ENCODE results near the gene LHFPL6.

LHFPL6 gene

GRCh38 chr13:39509616-39510315 lies 93.2 kb downstream of the LHFPL6 start:
- DNase-seq = no peak

DNA sequence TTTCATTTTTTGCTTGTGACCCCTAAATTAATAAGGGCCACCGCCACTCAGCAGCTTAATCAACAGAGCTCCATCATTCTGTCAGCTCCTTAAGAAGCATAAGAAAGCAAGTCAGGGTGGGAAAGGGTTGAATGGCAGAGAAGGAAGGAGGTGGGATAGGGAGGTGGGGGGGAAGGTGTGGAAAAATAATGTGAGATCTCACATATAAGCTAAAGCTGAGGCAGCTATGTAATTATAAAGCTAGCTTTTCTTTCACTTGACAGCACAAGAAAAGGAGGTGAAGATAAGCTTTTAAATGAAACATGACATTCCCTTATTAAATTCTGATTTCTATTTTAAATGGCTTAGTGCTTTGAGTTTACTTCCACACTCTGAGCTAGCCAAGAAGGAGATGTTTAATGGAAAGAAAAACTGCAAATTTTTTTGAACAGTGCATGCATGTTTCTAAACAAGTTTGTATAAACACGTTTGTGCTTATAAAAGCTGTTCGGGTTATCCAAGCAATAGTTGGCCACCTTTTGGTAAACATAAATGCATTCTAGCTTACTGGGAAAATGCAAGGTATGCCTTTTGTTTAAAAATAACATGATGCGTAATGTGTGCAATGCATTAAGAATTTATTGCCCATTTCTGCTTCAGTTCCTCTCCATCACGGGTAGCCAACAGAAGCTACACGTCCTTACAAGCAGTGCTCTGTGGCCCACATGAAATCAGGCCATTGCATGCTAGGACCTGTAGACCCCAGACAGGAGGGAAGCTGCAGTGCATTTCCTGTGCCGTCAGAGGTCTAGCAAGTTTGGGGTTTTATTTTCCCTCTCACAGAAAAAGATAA lies 96.2 kb downstream of the LHFPL6 start:
- DNase-seq = no peak

- no peak for DNase-seq
Observed at GRCh38 chr13:39505151-39505550, 97.8 kb downstream of the LHFPL6 start.

GRCh38 chr13:39503048-39503447 lies 99.9 kb downstream of the LHFPL6 start:
- no peak for DNase-seq

GRCh38 chr13:39501702-39502324 lies 101.2 kb downstream of the LHFPL6 start:
- DNase-seq = no peak

DNA sequence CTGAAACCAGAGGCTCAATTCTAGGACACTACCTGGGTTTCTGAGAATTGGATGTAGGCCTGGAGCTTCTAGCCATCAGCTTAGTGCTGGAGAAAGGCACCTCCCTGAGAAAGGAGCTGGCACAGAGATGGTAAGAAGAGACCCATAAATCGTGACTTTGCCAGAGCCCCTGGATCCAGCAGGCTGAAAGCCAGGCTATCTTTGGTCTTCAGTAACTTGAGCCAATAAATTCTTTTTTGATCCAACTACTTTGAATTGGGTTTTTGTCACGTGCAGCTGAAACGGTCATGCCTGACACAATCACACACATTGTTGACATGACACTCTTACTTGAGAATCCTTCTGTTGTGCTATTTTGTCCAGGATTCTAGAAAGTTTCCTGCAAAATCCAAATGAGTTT lies 103.4 kb downstream of the LHFPL6 start:
- DNase-seq = no peak

DNA sequence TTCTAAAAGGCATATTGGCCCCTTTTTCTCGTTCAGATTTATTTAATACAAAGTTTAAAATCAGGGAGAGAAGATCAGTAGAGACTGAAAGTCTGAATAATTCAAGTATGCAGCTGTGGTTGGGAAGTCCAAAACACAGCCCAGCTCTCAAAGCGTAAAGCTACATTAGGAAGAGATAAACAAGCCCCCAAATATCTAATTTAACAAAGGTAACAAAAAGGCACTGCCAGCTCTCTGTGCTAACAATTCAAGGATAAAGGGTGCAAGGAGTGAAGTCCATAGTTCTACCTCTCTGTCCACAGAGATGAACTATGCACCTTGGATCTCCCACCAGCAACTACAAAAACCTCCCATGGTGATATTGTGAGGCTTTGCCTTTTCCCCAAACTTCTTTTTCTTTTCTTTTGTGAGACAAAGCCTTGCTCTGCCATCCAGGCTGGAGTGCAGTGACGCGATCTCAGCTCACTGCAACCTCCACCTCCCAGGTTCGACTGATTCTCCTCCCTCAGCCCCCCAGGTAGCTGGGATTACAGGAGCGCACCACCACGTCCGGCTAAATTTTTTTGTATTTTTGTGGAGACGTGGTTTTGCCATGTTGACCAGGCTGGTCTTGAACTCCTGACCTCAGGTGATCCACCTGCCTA lies 104.4 kb downstream of the LHFPL6 start:
- DNase-seq = no peak

DNA sequence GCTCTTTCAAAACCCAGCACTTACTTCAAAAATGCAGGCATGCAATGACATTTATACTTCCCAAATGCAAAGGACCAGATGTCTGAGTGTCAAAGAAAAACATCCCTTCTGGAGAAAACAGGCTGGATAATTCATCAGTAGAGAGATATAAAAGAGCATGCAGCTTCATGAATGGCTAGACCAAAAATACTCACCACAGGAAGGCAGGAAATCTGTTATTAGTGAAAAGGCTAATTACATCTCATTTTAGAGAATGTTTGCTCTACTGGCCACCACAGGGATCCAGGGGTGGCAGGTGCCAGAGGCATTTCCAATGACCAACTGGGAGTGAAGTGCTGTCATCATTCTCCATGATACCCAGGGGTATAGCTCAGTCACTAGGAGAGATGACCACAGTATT lies 106.5 kb downstream of the LHFPL6 start:
- DNase-seq = no peak

- DNase-seq = no peak
Observed at GRCh38 chr13:39494633-39495032, 108.4 kb downstream of the LHFPL6 start.

- DNase-seq = no peak
Observed at GRCh38 chr13:39494006-39494405, 109.0 kb downstream of the LHFPL6 start.

- DNase-seq = no peak
Observed at GRCh38 chr13:39490136-39490535, 112.9 kb downstream of the LHFPL6 start.

DNA sequence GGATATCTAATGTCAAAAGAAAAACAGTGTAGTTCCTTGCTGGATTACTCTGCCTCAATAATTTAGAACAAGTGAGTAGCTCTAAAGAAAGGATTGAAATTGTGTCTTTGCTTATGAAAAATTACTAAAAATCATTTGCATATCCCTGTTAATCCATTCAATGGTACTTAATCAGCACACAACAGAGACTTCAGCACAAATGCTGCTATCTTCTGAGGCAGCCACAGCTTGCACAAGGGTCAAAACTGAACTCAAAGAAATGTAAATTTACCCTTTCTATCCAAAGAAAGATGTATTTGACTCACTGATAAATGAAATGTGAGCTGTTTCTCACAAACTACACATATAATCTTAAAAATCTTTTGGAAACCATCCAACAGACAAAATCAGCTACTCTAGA lies 116.2 kb downstream of the LHFPL6 start:
- no peak for DNase-seq

DNA sequence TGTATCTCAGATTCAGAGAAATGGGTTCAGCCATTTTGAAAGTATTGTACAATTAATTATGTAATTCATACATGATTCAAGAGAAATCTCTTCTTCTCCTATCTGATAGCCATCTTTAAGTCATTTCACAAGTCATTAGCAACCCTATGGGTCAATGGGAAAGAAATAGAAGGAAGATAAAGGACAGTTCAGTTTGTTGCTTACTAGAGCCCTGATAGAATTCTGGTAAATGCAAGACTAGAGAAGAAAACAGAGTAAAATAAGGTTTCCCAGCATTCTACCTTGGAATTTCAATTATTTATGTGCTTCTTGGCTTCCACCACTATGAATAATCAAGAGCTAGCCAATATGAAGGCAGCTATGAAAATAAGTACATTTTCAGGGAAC lies 117.7 kb downstream of the LHFPL6 start:
- no peak for DNase-seq

DNA sequence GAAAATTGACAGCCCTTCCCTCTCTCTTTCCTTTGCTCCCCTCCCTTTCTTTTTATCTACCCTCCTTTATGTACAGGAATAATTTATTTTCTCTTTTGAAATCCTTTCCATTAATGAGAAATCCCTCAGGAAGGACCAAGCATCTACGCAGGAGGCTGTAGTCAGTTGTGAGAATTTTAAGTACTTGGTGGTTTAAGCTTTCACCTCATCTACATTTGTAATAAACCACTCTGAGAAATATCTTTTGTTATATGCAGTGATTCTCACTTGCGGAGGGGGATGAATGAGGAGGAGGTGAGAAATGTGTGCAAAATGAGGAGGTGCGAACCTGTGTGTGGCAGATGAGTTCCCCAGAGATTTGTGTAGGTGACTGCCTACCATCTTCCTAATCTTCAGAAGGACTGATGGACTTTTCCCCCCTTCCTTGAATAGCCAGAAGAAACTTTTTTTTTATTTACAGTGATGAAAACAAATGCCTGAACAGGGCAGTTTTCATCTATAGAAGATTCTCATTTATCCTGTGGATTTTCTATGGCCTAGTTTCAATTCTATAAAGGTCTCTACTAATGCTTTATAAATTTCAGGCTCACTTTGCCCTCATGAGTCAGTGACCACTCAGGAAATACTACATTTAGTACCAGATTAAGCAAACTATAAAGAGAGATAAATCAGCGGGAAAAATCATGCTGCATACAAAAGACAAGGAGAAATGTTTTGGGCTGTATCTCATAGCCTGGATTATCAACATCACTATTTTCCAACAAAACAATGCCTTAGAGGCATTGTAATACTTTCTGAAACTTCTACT lies 118.3 kb downstream of the LHFPL6 start:
- no peak for DNase-seq

DNA sequence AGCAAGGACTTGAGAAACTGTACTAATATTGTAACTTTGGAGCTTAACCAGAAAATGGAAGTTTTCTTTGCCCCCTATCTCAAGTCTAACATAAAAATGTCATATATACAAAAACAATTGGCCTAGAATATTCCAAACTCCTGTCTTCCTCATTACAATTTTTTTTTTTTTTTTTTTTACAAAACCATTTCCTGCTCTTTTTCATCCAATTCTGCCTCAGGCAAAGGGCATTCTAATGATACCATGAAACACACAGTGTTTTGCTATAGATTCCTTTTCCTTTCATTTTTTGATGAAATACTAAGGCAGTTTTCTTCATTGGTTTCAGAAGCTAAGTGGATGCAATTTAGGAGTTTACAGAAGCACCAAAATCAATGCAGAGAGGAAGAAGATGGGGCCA lies 119.7 kb downstream of the LHFPL6 start:
- no peak for DNase-seq

DNA sequence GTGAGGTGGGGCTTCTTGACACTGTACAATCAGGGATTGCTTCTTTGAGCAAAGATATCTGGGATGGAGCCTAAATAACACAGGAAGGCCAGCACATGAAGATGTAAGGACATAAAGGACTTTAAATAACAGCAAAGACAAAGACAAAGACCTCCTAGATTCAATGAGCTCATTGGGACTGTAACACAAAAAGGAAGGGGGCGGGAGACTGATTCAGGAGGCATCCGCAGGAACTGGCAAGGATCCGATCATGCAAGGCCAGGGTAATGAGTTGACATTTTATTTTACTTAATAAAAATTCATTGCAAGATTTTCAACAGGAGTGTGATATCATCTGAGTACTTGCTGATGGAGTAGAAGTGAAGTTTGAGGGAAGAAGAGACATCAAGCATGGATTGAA lies 121.5 kb downstream of the LHFPL6 start:
- no peak for DNase-seq

DNA sequence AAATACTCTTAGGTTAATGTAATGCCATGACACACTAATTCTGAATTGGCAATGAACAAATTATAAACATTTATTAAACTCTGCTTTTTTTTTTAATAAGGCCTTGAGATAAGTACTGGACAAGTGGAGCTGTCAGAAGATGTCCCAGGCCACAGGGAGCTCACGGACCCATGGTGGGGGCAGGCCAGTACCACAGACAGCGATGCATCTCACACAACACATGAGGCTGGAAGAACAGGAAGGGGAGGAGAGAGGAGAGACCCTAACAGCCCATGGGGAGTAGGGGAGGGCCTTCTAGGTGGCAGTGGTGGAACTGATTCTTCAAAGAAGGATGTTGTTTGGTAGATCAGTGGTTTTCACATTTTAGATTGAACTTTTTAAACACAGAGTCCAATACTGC lies 128.4 kb downstream of the LHFPL6 start:
- DNase-seq = no peak

- DNase-seq = no peak
Observed at GRCh38 chr13:39469676-39470075, 133.3 kb downstream of the LHFPL6 start.

DNA sequence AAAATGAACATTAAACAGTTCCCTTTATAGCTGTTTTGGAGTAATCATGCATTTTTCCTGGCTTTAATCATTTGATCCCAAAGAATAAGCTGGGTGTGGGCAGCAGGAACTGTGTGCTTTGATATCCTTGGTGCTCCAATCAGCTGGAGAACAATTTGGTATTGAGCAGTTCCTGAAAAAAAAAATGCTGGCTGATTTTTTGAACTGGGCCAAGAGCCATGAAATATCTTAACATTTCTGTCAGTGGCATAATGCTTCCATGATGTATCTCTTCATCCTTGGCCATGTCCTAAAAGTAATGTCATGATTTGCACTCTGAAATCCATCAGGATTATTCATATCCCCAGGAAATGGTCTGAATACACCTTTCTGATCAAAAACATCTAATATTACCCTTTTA lies 134.7 kb downstream of the LHFPL6 start:
- DNase-seq = no peak

GRCh38 chr13:39463611-39464010 lies 139.4 kb downstream of the LHFPL6 start:
- DNase-seq = no peak

DNA sequence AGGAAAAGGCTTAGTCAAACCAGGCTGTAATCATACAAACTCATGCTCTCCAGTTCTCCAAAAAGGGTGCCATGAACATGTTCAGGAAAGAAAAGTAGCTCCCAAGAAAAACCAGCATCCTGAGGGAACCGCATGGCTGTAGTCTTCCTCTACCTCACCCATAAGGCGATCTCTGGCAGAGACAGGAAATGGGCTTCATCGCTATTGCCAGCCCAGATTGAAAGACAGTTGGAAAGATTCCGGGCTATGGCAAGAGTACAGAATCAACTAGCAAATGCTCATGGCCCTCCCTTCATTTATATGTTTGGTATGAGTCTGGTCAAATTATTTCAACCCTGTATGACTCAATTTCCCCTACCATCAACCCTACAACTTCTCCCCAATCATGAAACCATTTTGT lies 140.1 kb downstream of the LHFPL6 start:
- no peak for DNase-seq

GRCh38 chr13:39462428-39462827 lies 140.6 kb downstream of the LHFPL6 start:
- no peak for DNase-seq
